Head of caudate nucleus (tissue), 42 donors: Measurements from ENCODE around the gene GABRB3.

ENCODE experiments used
- DNase-seq, 42 donors: peaks; one replicate each; pipeline versions ENCODE4 v3.0.0 to v3.0.0-alpha.2; 2020 to 2021; ENCODE audit warnings: mixed read lengths in 7 of 42
- intact Hi-C: fragments of 100-400 bp; cut with DNase I; formaldehyde crosslinking; loops from one replicate; pipeline ENCODE4 v1.15.0; 2022

The GABRB3 gene

GRCh38 chr15:26504009-26504408, 268.9 kb downstream of the GABRB3 start:
- intact Hi-C loops: no loop called here

More at GRCh38 chr15:26504009-26504408, 268.9 kb downstream of the GABRB3 start:
- no peak for DNase-seq
